Panc1 (cell line): ENCODE results near the gene CCNL2.

Experiments
- CTCF ChIP-seq: fragments of 450-650 bp; IDR thresholded peaks from 2 replicates; pipeline ENCODE4 v1.5.1; 2017; ENCODE audit warnings: mild to moderate bottlenecking
- POLR2AphosphoS5 ChIP-seq: IDR thresholded peaks from 2 replicates; pipeline ENCODE4 v1.6.1; 2012; ENCODE audit warnings: mild to moderate bottlenecking, low read depth, low read length, moderate library complexity
- REST ChIP-seq, 2 experiments: IDR thresholded peaks; 2 replicates each; pipeline ENCODE4 v1.6.1; 2011 to 2012; ENCODE audit warnings: low read depth in 2 of 2, control low read depth in 1 of 2, low read length in 1 of 2, mild to moderate bottlenecking in 1 of 2, moderate library complexity in 1 of 2; ENCODE audit not compliant: insufficient read depth in 1 of 2
- SIN3A ChIP-seq: IDR thresholded peaks from 2 replicates; pipeline ENCODE4 v1.6.1; 2012; ENCODE audit warnings: low read depth, mild to moderate bottlenecking, low read length, moderate library complexity, borderline replicate concordance; ENCODE audit not compliant: insufficient read depth
- TCF7L2 ChIP-seq: IDR thresholded peaks from 2 replicates; pipeline ENCODE4 v1.6.1; 2011; ENCODE audit warnings: mild to moderate bottlenecking, low read depth, low read length, inconsistent platforms

- no peak for TF ChIP-seq CTCF
- TF ChIP-seq POLR2AphosphoS5, result 0 out of 2 replicates have a peak, but pooled peaks have one; percentile 52
- TF ChIP-seq TCF7L2, result no peak
- TF ChIP-seq REST (IDR thresholded peaks at IDR 0.05; ENCODE audit: insufficient read depth in 1 of 2, low read depth in 2 of 2, low read length in 1 of 2), result no peak
- TF ChIP-seq SIN3A, result no peak
Observed at GRCh38 chr1:1426496-1427105, 27.5 kb upstream of the CCNL2 start.
